NK-92 (cell line): ENCODE results near the gene CAMK4.

Experiments
- DNase-seq: peaks from one replicate; lab custom pipeline; 2025; ENCODE audit not compliant: unreplicated experiment; lab: John Stamatoyannopoulos, UW

The CAMK4 gene

GRCh38 chr5:111480346-111480745, 256.2 kb downstream of the CAMK4 start:
- no peak for DNase-seq

GRCh38 chr5:111486055-111486454, 261.9 kb downstream of the CAMK4 start:
- no peak for DNase-seq

- DNase-seq = no peak
Measured at GRCh38 chr5:111486926-111487325, 262.7 kb downstream of the CAMK4 start.

- no peak for DNase-seq
Measured at GRCh38 chr5:111488353-111488752, 264.2 kb downstream of the CAMK4 start.

GRCh38 chr5:111493031-111493430, 268.8 kb downstream of the CAMK4 start:
- no peak for DNase-seq

- no peak for DNase-seq
Measured at GRCh38 chr5:111494355-111494999, 270.3 kb downstream of the CAMK4 start.

- no peak for DNase-seq
Measured at GRCh38 chr5:111495159-111495558, 271.0 kb downstream of the CAMK4 start.

- DNase-seq = no peak
Measured at GRCh38 chr5:111498346-111498745, 274.2 kb downstream of the CAMK4 start.

- DNase-seq = no peak
Measured at GRCh38 chr5:111502956-111503355, 278.8 kb downstream of the CAMK4 start.

GRCh38 chr5:111505096-111505495, 280.9 kb downstream of the CAMK4 start:
- DNase-seq = no peak

GRCh38 chr5:111507276-111507675, 283.1 kb downstream of the CAMK4 start:
- no peak for DNase-seq

- DNase-seq = no peak
Measured at GRCh38 chr5:111509119-111509518, 284.9 kb downstream of the CAMK4 start.

- no peak for DNase-seq
Measured at GRCh38 chr5:111511174-111511830, 287.1 kb downstream of the CAMK4 start.

GRCh38 chr5:111511831-111512374, 287.7 kb downstream of the CAMK4 start:
- no peak for DNase-seq

- peak; percentile 64 for DNase-seq
Measured at GRCh38 chr5:111512375-111513130, 288.4 kb downstream of the CAMK4 start, which contains the start of gene STARD4. TSS of gene STARD4 (minus strand) at chr5:111512535. CDS start at chr5:111507433, 5,102 bp downstream.

GRCh38 chr5:111513131-111513520, 288.9 kb downstream of the CAMK4 start:
- no peak for DNase-seq

- no peak for DNase-seq
Measured at GRCh38 chr5:111514087-111514486, 289.9 kb downstream of the CAMK4 start.

GRCh38 chr5:111517853-111518501, 293.8 kb downstream of the CAMK4 start:
- DNase-seq = no peak

- no peak for DNase-seq
Measured at GRCh38 chr5:111518777-111519176, 294.6 kb downstream of the CAMK4 start.

GRCh38 chr5:111520908-111521307, 296.7 kb downstream of the CAMK4 start:
- DNase-seq = no peak

GRCh38 chr5:111528056-111528455, 303.9 kb downstream of the CAMK4 start:
- no peak for DNase-seq
